ENCODE measurements around the gene ALS2.

DNA sequence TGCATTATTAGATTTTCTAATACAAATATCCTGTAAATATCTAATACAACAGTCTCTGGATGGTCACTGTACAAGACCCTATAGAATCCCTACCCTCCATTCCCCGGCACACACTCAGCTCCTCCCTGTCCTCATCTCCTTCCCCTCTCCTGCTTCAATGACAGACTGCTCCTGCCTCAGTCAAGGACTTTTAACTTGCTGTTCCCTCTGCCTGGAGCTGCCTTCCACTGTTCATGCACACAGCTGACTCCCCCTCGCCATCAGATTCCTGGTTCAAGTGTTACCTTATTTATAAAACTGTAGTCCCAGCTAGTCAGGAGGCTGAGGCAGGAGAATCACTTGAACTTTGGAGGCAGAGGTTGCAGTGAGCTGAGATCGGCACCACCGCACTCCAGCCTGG is 28.9 kb upstream of the ALS2 start:
- TF ChIP-seq, protein P1, sequence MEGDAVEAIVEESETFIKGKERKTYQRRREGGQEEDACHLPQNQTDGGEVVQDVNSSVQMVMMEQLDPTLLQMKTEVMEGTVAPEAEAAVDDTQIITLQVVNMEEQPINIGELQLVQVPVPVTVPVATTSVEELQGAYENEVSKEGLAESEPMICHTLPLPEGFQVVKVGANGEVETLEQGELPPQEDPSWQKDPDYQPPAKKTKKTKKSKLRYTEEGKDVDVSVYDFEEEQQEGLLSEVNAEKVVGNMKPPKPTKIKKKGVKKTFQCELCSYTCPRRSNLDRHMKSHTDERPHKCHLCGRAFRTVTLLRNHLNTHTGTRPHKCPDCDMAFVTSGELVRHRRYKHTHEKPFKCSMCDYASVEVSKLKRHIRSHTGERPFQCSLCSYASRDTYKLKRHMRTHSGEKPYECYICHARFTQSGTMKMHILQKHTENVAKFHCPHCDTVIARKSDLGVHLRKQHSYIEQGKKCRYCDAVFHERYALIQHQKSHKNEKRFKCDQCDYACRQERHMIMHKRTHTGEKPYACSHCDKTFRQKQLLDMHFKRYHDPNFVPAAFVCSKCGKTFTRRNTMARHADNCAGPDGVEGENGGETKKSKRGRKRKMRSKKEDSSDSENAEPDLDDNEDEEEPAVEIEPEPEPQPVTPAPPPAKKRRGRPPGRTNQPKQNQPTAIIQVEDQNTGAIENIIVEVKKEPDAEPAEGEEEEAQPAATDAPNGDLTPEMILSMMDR (IDR thresholded peaks at IDR 0.05): no peak
- TF ChIP-seq POLR2A (IDR thresholded peaks at IDR 0.05): no peak

All from testis (tissue), 2 donors.